ENCODE results near the gene FAM151A.

DNA sequence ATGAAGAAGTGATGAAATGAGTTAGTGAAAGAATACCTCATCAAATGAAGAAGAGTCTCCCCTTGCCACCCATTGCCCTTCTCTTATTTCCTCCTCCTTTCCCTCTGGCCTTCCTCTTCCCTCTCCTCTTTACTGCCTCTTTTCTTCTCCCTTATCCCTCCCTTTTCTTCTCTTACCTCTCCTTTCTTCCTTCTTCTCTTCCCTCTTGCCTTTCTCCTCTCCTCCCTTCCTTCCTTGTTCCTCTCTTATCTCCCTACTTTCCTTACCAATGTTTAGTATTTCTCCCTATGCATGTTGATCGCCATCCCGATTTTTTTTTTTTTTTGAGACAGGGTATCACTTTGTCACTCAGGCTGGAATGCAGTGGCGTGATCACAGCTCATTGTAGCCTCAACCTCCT is 27.1 kb upstream of the FAM151A start:
- TF ChIP-seq, protein P1, sequence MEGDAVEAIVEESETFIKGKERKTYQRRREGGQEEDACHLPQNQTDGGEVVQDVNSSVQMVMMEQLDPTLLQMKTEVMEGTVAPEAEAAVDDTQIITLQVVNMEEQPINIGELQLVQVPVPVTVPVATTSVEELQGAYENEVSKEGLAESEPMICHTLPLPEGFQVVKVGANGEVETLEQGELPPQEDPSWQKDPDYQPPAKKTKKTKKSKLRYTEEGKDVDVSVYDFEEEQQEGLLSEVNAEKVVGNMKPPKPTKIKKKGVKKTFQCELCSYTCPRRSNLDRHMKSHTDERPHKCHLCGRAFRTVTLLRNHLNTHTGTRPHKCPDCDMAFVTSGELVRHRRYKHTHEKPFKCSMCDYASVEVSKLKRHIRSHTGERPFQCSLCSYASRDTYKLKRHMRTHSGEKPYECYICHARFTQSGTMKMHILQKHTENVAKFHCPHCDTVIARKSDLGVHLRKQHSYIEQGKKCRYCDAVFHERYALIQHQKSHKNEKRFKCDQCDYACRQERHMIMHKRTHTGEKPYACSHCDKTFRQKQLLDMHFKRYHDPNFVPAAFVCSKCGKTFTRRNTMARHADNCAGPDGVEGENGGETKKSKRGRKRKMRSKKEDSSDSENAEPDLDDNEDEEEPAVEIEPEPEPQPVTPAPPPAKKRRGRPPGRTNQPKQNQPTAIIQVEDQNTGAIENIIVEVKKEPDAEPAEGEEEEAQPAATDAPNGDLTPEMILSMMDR (IDR thresholded peaks at IDR 0.05), result no peak
- TF ChIP-seq EP300 (IDR thresholded peaks at IDR 0.05), result no peak
- TF ChIP-seq POLR2A (IDR thresholded peaks at IDR 0.05), result no peak
